Adrenal gland (tissue), 12 donors: ENCODE measurements around the gene PAX7. TPM values are rescaled to one million over a fixed set of nuclear protein-coding genes. Genes with fewer than 3 reads are reported as not detected.

ENCODE experiments used
- DNase-seq, 7 donors: peaks; one replicate each; pipeline ENCODE4 v3.0.0-alpha.2; 2019 to 2020
- H3K27ac ChIP-seq, 5 donors: fragments of 200-600 bp; sonication (generic) in 4 of 5; 1 replicate in 3 of 5; 2 replicates in 2 of 5; pipeline versions ENCODE4 v1.5.1 to v1.8.0; 2016 to 2020; ENCODE audit warnings: mild to moderate bottlenecking in 1 of 5
- H3K27me3 ChIP-seq: fragments of 200-600 bp; 2 replicates; pipeline ENCODE4 v1.8.0; 2021
- H3K36me3 ChIP-seq, 2 donors: fragments of 200-600 bp; replicated peaks in 1 of 2; 1 replicate in 1 of 2; 2 replicates in 1 of 2; pipeline versions ENCODE4 v1.5.1 to v1.8.0; 2018 to 2022
- H3K4me1 ChIP-seq, 2 donors: fragments of 200-600 bp; replicated peaks in 1 of 2; 1 replicate in 1 of 2; 2 replicates in 1 of 2; pipeline versions ENCODE4 v1.5.1 to v1.8.0; 2018 to 2021
- H3K4me3 ChIP-seq, 4 donors: fragments of 200-600 bp; sonication (generic) in 3 of 4; one replicate each; pipeline ENCODE4 v1.5.1; 2016 to 2018
- H3K9me3 ChIP-seq, 3 donors: fragments of 200-600 bp; sonication (generic) in 1 of 3; replicated peaks in 1 of 3; 1 replicate in 2 of 3; 2 replicates in 1 of 3; pipeline versions ENCODE4 v1.5.1 to v1.8.0; 2016 to 2021
- POLR2A ChIP-seq, 2 donors: fragments of 450-650 bp; IDR thresholded peaks; one replicate each; pipeline ENCODE4 v1.6.1; 2017; ENCODE audit warnings: antibody characterized with exemption in 2 of 2, mild to moderate bottlenecking in 2 of 2, moderate library complexity in 1 of 2
- WGBS, 4 donors: extraction: QIAGEN DNeasy Blood & Tissue Kit in 2 of 4; methylation state at CpG; one replicate each; pipeline versions ENCODE4 v1.1.5 to v1.1.7; 2013 to 2017; 5-methylcytosine and 5-hydroxymethylcytosine counted together
- intact Hi-C, 2 donors: fragments of 100-400 bp; cut with DNase I; formaldehyde crosslinking; loops; one replicate each; pipeline versions ENCODE4 v1.14.1 to v1.15.0; 2022 to 2023
- polyA plus RNA-seq, 3 donors: library from polyadenylated mRNA; stranded (reverse); fragments of 200-250 nt in 2 of 3; fragments of 350-450 nt in 1 of 3; fragmentation: Illumina TruSeq in 1 of 3; extraction: RNeasy Lipid Tissue Mini Kit (QIAGEN cat#74804) in 1 of 3; gene quantifications; one replicate each; pipeline ENCODE4 v1.2.3, GENCODE V29; 2013 to 2014
- total RNA-seq, 9 donors: library from RNA; depleted of rRNA in 4 of 9; stranded (reverse); fragments of >200 nt in 4 of 9; fragments of 120-200 nt in 1 of 9; fragmentation: NEBNext Ultra II Directional in 1 of 9; extraction: Animal tissue kit (Norgen Biotek cat#: 25700) in 1 of 9; gene quantifications; one replicate each; pipeline versions ENCODE4 v1.1.0 to v1.2.4, GENCODE V29; 2013 to 2023
- TF ChIP-seq, protein P1 (sequence below), 6 experiments: fragments of 450-650 bp in 4 of 6; fragments of 200-600 bp in 2 of 6; sonication (generic) in 1 of 6; IDR thresholded peaks; 1 replicate in 5 of 6; 2 replicates in 1 of 6; pipeline versions ENCODE4 v1.5.1 to v1.8.0; 2016 to 2021; ENCODE audit warnings: antibody characterized with exemption in 6 of 6, mild to moderate bottlenecking in 2 of 6, moderate library complexity in 1 of 6
- donor health status: healthy with polysubstance abuse.
- donor health status: Bipolar disorder and iron deficiency.
- donor health status: DM: yes; HTN: yes; CAD: no.
- donor health status: DM: no; HTN: no; CAD: no.
- donor health status: DM: no; HTN: no; CAD: no.
- donor health status: DM: yes; HTN: yes; CAD: no.

PAX7 gene
- total and polyA plus RNA-seq, 12 donors: not detected

DNA sequence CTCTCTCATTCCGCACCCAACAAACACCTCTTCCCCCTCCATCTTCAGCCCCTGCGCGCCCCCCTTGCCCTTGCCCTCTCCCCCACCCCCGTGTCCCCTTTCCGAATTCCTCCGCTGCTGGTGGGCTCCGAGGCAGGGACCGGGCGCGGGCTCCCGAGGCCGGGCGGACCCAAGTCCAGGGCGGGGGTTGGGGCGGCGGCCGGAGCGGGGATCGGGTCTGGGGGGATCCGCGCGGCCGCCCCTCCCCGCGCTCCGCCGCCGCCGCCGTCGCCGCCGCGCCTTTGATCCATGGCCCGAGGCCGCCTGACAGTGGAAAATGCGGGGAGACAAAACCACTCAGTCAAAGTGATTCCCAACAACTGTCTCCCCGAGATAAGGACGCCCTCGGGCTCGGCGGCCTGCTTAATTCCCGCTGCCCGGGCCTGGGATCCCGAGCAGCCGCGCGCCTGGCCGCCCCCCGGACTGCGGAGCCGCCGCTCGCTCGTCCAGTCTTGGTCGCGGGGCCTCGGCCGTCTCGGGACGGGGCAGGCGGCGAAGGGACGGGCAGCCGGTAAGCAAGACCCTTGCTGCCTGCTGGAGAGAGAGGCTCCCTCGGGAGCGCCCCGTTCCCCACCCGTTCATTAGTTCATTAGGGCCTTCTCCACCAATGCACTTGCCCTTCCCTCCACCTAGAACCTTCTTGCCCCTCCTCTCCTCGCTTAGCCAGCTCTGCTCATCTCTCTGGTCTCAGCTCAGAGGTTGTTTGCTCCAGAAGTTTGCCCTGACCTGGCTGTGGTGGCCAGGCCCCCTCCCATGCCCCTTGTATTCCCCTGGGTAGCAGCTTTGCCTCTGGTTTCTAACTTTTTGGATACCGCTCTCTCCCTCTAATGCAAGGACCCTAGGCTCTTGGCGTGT lies 86.4 kb downstream of the PAX7 start:
- no peak for DNase-seq
- Histone ChIP-seq H3K4me3 (no peak overlapping the region), H3K36me3 (no peaks in the 10 kb centered on the region), H3K27ac (no peak overlapping the region), H3K9me3 (no peaks in the 10 kb centered on the region), H3K27me3 (peaks cover 38% of the 10 kb centered on the region), H3K4me1 (no peaks in the 10 kb centered on the region)
- TF ChIP-seq, protein P1, sequence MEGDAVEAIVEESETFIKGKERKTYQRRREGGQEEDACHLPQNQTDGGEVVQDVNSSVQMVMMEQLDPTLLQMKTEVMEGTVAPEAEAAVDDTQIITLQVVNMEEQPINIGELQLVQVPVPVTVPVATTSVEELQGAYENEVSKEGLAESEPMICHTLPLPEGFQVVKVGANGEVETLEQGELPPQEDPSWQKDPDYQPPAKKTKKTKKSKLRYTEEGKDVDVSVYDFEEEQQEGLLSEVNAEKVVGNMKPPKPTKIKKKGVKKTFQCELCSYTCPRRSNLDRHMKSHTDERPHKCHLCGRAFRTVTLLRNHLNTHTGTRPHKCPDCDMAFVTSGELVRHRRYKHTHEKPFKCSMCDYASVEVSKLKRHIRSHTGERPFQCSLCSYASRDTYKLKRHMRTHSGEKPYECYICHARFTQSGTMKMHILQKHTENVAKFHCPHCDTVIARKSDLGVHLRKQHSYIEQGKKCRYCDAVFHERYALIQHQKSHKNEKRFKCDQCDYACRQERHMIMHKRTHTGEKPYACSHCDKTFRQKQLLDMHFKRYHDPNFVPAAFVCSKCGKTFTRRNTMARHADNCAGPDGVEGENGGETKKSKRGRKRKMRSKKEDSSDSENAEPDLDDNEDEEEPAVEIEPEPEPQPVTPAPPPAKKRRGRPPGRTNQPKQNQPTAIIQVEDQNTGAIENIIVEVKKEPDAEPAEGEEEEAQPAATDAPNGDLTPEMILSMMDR (IDR thresholded peaks at IDR 0.05): no peak
- TF ChIP-seq POLR2A (IDR thresholded peaks at IDR 0.05): no peak
- intact Hi-C loops: no loop called here
- 10 to 22% (median 14%) methylated on average over 8 to 72 of the region's 72 CpGs for WGBS, 4 donors

DNA sequence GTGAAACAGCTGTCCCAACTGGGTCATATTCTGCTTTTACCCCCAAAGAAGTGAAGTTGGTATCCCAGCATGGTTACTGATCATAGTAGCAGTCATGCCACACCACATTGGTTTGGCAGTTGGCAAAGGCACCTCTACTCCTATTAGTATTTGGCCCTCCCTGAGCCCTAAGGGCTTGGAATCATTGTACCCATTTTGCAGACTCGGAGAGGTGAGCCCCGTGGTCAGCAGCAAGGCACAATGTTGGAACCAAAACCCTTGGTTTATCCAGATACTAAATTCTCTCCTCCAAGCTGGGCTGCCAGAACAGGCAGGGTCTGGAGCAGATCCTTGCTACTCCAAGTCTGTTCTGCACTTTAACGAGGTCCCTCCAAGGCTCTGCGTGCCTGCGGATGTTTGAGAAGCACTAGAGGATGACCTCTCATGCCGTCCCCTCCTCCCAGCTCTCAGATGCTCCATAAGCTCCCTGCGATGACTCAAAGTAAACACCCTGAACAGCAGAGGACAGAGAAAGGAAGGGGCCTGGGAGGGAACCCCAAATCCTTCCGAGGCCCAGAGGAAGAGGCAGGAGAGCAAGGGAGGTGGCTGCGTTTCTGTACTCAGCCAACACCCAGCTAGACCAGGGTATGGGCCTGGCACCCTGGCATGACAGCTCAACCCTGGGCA lies 89.3 kb downstream of the PAX7 start:
- peaks cover 41% of the 10 kb centered on the region for H3K27me3 ChIP-seq
- no peak for TF ChIP-seq POLR2A (IDR thresholded peaks at IDR 0.05)
- TF ChIP-seq, protein P1 (IDR thresholded peaks at IDR 0.05): no peak
- H3K36me3 ChIP-seq: no peaks in the 10 kb centered on the region
- no peaks in the 10 kb centered on the region for H3K9me3 ChIP-seq
- intact Hi-C loops: no loop called here
- H3K4me1 ChIP-seq: no peaks in the 10 kb centered on the region
- WGBS, 4 donors: 52 to 66% (median 55%) methylated on average over 9 of the region's 9 CpGs
- no peak overlapping the region for H3K27ac ChIP-seq
- H3K4me3 ChIP-seq: no peak overlapping the region
- no peak for DNase-seq

DNA sequence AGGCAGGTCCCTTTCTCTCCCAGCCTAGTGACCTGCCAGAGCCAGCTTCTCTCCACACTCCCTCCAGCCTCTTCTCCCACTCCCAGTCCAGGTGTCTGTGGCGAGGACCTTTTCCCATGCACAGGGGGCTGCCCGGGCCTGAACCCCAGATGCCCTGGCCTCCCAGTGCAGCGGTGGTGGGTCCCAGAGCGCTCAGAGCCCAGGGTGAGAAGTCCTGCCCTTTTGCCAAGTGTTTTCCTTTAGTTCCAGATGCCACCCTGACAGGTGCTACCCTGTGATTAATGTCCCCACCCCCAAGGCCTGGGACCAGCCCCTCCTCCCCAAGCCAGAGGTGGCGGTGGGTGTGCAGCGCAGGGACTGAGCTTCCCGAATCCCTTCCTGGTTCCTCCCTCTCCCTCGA lies 90.4 kb downstream of the PAX7 start:
- 46 to 100% (median 68%) methylated on average over 1 to 8 of the region's 8 CpGs for WGBS, 4 donors
- Histone ChIP-seq H3K36me3 (no peaks in the 10 kb centered on the region), H3K4me1 (no peaks in the 10 kb centered on the region), H3K9me3 (no peaks in the 10 kb centered on the region), H3K4me3 (no peak overlapping the region), H3K27me3 (peaks cover 30% of the 10 kb centered on the region), H3K27ac (no peak overlapping the region)
- TF ChIP-seq, protein P1 (IDR thresholded peaks at IDR 0.05): no peak
- TF ChIP-seq POLR2A (IDR thresholded peaks at IDR 0.05): no peak
- intact Hi-C loops: no loop called here
- no peak for DNase-seq

DNA sequence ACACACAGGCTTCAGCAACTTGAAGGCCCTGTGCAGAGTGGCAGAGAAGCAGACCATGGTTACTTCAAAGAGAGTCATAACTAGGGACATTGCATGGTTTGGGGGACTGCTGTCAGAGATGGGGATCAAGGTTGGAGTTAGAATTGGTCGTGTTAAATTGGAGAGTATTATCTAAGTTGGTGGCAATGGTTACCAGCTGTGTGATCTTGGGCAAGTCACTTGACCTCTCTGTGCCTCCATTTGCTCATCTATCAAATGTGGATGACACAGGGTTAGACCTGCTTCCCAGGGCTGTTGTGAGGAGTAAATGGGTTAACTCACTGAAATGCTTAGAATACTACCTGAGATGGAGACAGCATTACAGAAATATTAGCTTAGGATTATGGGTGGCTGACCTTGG lies 91.1 kb downstream of the PAX7 start:
- Histone ChIP-seq H3K27ac (no peak overlapping the region), H3K4me3 (no peak overlapping the region), H3K9me3 (no peaks in the 10 kb centered on the region), H3K36me3 (no peaks in the 10 kb centered on the region), H3K27me3 (peaks cover 26% of the 10 kb centered on the region), H3K4me1 (no peaks in the 10 kb centered on the region)
- WGBS, 4 donors: 56 to 71% (median 61%) methylated on average over 1 of the region's 1 CpG
- intact Hi-C loops: no loop called here
- DNase-seq: no peak
- TF ChIP-seq POLR2A (IDR thresholded peaks at IDR 0.05): no peak
- TF ChIP-seq, protein P1 (IDR thresholded peaks at IDR 0.05): no peak
